Loucy (cell line): Measurements from ENCODE around the gene TBC1D12.

ENCODE experiments used
- CTCF ChIP-seq: fragments of 200-600 bp; sonication (generic); conservative IDR thresholded peaks from 2 replicates; pipeline ENCODE4 v1.5.1; 2014; ENCODE audit warnings: mild to moderate bottlenecking, antibody characterized with exemption, low read length
- EZH2phosphoT487 ChIP-seq: fragments of 200-600 bp; IDR thresholded peaks from 2 replicates; pipeline ENCODE4 v1.6.1; 2018; ENCODE audit warnings: antibody characterized with exemption, mild to moderate bottlenecking, moderate library complexity, borderline replicate concordance

DNA sequence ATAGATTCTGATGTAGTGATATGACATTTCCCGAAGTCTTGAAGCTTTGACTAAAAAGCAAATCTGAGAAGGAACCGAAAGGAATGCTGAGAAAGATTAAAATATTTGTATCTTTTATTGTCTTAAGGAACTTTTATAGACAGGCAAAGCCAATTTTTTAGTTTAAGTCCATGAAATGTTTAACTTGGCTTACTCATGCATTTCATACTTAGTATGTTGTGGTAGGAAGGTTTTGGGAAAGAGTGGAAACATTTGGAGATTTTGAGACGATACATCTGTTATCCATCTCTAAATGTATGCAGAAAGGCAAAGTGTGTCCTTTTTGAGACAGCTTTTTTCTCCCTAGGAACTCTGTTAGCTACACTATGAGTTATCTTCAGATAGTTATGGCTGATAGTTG, 10.1 kb downstream of the TBC1D12 start:
- no peak for TF ChIP-seq CTCF
- TF ChIP-seq EZH2phosphoT487, result no peak
